ENCODE measurements around the gene IL34. TPM values are rescaled to one million over a fixed set of nuclear protein-coding genes. Genes with fewer than 3 reads are reported as not detected.

Gene IL34
- total and polyA plus RNA-seq, 2 of the 13 experiments (the other 11 are each of a cell fraction or from before 2014, with no cell fraction given) = 1.2 to 1.3 TPM

DNA sequence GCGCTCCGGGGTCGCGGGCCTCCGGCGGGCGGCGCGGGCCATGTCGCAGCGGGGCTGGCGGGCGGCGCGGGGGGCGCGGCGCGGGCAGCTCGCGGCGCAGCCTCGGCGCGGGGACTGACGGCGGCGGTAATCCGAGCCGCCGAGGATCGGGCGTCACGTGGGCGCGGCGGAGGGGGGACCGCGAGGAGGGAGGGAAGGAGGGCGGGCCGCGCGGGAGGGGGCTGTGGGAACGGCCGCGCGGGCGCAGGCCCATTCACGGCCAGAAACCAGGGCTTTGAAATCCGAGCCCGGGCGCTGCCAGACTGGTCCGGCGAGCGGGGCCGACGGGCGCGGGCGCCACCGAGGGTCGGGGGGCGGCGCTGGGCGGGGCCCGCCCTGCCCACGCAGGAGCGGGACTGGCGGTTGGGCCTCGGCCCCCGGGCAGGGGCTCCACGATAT is 39.6 kb downstream of the IL34 start, which contains the start of gene MTSS2 (continued):
- TF ChIP-seq, protein P1, sequence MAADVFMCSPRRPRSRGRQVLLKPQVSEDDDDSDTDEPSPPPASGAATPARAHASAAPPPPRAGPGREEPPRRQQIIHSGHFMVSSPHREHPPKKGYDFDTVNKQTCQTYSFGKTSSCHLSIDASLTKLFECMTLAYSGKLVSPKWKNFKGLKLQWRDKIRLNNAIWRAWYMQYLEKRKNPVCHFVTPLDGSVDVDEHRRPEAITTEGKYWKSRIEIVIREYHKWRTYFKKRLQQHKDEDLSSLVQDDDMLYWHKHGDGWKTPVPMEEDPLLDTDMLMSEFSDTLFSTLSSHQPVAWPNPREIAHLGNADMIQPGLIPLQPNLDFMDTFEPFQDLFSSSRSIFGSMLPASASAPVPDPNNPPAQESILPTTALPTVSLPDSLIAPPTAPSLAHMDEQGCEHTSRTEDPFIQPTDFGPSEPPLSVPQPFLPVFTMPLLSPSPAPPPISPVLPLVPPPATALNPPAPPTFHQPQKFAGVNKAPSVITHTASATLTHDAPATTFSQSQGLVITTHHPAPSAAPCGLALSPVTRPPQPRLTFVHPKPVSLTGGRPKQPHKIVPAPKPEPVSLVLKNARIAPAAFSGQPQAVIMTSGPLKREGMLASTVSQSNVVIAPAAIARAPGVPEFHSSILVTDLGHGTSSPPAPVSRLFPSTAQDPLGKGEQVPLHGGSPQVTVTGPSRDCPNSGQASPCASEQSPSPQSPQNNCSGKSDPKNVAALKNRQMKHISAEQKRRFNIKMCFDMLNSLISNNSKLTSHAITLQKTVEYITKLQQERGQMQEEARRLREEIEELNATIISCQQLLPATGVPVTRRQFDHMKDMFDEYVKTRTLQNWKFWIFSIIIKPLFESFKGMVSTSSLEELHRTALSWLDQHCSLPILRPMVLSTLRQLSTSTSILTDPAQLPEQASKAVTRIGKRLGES (CRISPR knock-in tag; IDR thresholded peaks at IDR 0.05; ENCODE audit: borderline replicate concordance) = no peak
- TF ChIP-seq DR1 (CRISPR knock-in tag; IDR thresholded peaks at IDR 0.05) (peak; percentile 21; the same call in 1 of the 2 replicates), KDM4B (CRISPR knock-in tag; IDR thresholded peaks at IDR 0.05) (no peak), DMAP1 (CRISPR knock-in tag; IDR thresholded peaks at IDR 0.05) (no peak), ZNF652 (CRISPR knock-in tag; IDR thresholded peaks at IDR 0.05; ENCODE audit: borderline replicate concordance, low read depth) (no peak), KLF11 (CRISPR knock-in tag; IDR thresholded peaks at IDR 0.05) (no peak), SRF (IDR thresholded peaks at IDR 0.05; ENCODE audit: low read depth, low read length) (no peak), IRF2 (CRISPR knock-in tag; IDR thresholded peaks at IDR 0.05) (peak; percentile 24; the same call in 1 of the 2 replicates), ZNF878 (CRISPR knock-in tag; IDR thresholded peaks at IDR 0.05) (no peak), MTF2 (CRISPR knock-in tag; IDR thresholded peaks at IDR 0.05; ENCODE audit: borderline replicate concordance) (no peak), ZNF552 (CRISPR knock-in tag; IDR thresholded peaks at IDR 0.05; ENCODE audit: borderline replicate concordance) (no peak), KLF12 (CRISPR knock-in tag; IDR thresholded peaks at IDR 0.05; ENCODE audit: borderline replicate concordance) (peak; percentile 72; the same call in 1 of the 2 replicates), MBD4 (IDR thresholded peaks at IDR 0.05; ENCODE audit: borderline replicate concordance, low read length) (no peak), AKAP8 (CRISPR knock-in tag; IDR thresholded peaks at IDR 0.05) (0 out of 2 replicates have a peak, but pooled peaks have one; percentile 66), ISL2 (CRISPR knock-in tag; IDR thresholded peaks at IDR 0.05) (peak; percentile 51), ZNF782 (CRISPR knock-in tag; IDR thresholded peaks at IDR 0.05; ENCODE audit: borderline replicate concordance) (no peak), MIER2 (CRISPR knock-in tag; IDR thresholded peaks at IDR 0.05) (no peak), RELA (CRISPR knock-in tag; IDR thresholded peaks at IDR 0.05) (peak; percentile 56; the same call in 1 of the 2 replicates), KAT8 (CRISPR knock-in tag; IDR thresholded peaks at IDR 0.05) (no peak), HOXA5 (CRISPR knock-in tag; IDR thresholded peaks at IDR 0.05) (no peak; the same call in 1 of the 2 replicates)
- TF ChIP-seq, protein P2, sequence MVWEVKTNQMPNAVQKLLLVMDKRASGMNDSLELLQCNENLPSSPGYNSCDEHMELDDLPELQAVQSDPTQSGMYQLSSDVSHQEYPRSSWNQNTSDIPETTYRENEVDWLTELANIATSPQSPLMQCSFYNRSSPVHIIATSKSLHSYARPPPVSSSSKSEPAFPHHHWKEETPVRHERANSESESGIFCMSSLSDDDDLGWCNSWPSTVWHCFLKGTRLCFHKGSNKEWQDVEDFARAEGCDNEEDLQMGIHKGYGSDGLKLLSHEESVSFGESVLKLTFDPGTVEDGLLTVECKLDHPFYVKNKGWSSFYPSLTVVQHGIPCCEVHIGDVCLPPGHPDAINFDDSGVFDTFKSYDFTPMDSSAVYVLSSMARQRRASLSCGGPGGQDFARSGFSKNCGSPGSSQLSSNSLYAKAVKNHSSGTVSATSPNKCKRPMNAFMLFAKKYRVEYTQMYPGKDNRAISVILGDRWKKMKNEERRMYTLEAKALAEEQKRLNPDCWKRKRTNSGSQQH (CRISPR knock-in tag; IDR thresholded peaks at IDR 0.05; ENCODE audit: low read depth) = peak; percentile 74
- TF ChIP-seq, protein P3, sequence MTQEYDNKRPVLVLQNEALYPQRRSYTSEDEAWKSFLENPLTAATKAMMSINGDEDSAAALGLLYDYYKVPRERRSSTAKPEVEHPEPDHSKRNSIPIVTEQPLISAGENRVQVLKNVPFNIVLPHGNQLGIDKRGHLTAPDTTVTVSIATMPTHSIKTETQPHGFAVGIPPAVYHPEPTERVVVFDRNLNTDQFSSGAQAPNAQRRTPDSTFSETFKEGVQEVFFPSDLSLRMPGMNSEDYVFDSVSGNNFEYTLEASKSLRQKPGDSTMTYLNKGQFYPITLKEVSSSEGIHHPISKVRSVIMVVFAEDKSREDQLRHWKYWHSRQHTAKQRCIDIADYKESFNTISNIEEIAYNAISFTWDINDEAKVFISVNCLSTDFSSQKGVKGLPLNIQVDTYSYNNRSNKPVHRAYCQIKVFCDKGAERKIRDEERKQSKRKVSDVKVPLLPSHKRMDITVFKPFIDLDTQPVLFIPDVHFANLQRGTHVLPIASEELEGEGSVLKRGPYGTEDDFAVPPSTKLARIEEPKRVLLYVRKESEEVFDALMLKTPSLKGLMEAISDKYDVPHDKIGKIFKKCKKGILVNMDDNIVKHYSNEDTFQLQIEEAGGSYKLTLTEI (CRISPR knock-in tag; conservative IDR thresholded peaks at IDR 0.05) = no peak
- TF ChIP-seq, protein P4, sequence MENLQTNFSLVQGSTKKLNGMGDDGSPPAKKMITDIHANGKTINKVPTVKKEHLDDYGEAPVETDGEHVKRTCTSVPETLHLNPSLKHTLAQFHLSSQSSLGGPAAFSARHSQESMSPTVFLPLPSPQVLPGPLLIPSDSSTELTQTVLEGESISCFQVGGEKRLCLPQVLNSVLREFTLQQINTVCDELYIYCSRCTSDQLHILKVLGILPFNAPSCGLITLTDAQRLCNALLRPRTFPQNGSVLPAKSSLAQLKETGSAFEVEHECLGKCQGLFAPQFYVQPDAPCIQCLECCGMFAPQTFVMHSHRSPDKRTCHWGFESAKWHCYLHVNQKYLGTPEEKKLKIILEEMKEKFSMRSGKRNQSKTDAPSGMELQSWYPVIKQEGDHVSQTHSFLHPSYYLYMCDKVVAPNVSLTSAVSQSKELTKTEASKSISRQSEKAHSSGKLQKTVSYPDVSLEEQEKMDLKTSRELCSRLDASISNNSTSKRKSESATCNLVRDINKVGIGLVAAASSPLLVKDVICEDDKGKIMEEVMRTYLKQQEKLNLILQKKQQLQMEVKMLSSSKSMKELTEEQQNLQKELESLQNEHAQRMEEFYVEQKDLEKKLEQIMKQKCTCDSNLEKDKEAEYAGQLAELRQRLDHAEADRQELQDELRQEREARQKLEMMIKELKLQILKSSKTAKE (CRISPR knock-in tag; IDR thresholded peaks at IDR 0.05; ENCODE audit: borderline replicate concordance) = peak; percentile 71
